Glutamatergic neuron (in vitro differentiated cells): ENCODE results near the gene GALNT2. TPM values are rescaled to one million over a fixed set of nuclear protein-coding genes. Genes with fewer than 3 reads are reported as not detected.

Source experiments
- DNase-seq: peaks from one replicate; pipeline ENCODE4 v3.0.0; 2022
- H3K27ac Mint-ChIP-seq: one replicate; pipeline ENCODE4 v1.8.0; 2020; ENCODE audit warnings: mild to moderate bottlenecking, mixed read lengths, inconsistent platforms; ENCODE audit not compliant: unreplicated experiment
- H3K27me3 Mint-ChIP-seq: one replicate; pipeline ENCODE4 v1.8.0; 2020; ENCODE audit warnings: mild to moderate bottlenecking, moderate library complexity, mixed read lengths, inconsistent platforms; ENCODE audit not compliant: unreplicated experiment
- H3K36me3 Mint-ChIP-seq: one replicate; pipeline ENCODE4 v1.8.0; 2020; ENCODE audit warnings: mild to moderate bottlenecking, mixed read lengths, inconsistent platforms; ENCODE audit not compliant: unreplicated experiment
- H3K4me1 Mint-ChIP-seq: one replicate; pipeline ENCODE4 v1.8.0; 2020; ENCODE audit warnings: mild to moderate bottlenecking, low read depth, mixed read lengths, inconsistent platforms; ENCODE audit not compliant: unreplicated experiment
- H3K4me3 Mint-ChIP-seq: one replicate; pipeline ENCODE4 v1.8.0; 2020; ENCODE audit warnings: mild to moderate bottlenecking, mixed read lengths, inconsistent platforms; ENCODE audit not compliant: unreplicated experiment
- H3K9me3 Mint-ChIP-seq: one replicate; pipeline ENCODE4 v1.8.0; 2020; ENCODE audit warnings: mild to moderate bottlenecking, moderate library complexity, mixed read lengths, inconsistent platforms; ENCODE audit not compliant: unreplicated experiment
- CTCF ChIP-seq: fragments of 200-600 bp; sonication (generic); IDR thresholded peaks from one replicate; pipeline ENCODE4 v1.5.0; 2021; ENCODE audit not compliant: partially characterized antibody, unreplicated experiment
- total RNA-seq: library from RNA; stranded (reverse); fragmentation: NEBNext Ultra II Directional; extraction: Animal tissue kit (Norgen Biotek cat#: 25700); gene quantifications from one replicate; pipeline ENCODE4 v1.2.1, GENCODE V29; 2021; ENCODE audit not compliant: unreplicated experiment

Gene GALNT2
- total RNA-seq, 1 donor from 2014 or later = 35.2 TPM

GRCh38 chr1:230157420-230158390 lies 90.7 kb downstream of the GALNT2 start:
- H3K4me3 Mint-ChIP-seq = no peak overlapping the region
- no peak for TF ChIP-seq CTCF
- peak overlapping the region; percentile 2 for H3K27ac Mint-ChIP-seq
- H3K4me1 Mint-ChIP-seq = peaks cover 17% of the 10 kb centered on the region
- no peaks in the 10 kb centered on the region for H3K27me3 Mint-ChIP-seq
- no peaks in the 10 kb centered on the region for H3K36me3 Mint-ChIP-seq
- DNase-seq = no peak
- peaks cover 1% of the 10 kb centered on the region for H3K9me3 Mint-ChIP-seq

DNA sequence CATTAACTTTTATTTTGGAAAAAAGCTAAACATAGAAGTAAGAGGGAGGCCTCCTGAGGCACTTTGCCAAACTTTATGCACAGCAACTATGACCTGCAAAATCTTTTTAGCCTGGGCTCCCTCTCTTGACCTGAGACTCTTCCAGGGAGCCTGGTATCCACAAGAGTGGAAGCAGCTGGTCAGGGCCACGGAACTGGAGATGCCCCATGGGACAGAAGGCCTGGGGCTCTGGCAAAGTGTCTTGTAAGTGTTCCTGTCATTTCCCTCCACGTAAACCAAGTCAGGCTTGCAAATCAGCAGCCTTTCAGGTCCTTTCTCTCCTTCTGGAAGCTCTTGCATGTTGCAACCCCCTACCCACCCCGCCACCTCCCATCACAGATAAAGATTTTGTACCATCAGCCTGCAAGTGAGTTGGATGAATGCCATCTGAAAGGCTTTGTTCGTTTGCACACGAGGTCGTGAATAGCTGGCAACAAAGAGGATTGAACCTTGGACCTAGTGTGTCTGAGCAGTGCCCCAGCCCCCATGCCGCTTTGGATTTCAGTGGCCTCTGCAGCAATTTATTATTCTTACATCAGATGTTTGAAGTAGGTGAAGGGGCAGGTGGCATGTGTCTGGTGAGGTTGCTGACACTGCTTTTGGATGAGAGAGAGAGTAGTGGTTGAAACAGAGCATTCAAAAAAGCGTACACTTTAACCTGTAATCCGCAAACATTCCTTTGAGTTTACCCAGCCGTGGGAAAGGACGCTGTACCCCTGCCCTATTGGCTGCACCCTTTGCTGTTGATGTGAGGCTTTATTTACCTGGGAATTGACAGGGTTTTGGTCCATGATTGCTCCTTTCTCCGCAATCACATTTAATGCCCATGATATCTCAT lies 91.6 kb downstream of the GALNT2 start:
- Mint-ChIP-seq H3K36me3 (no peaks in the 10 kb centered on the region), H3K27me3 (no peaks in the 10 kb centered on the region), H3K4me3 (no peak overlapping the region), H3K9me3 (peaks cover 1% of the 10 kb centered on the region), H3K27ac (peak overlapping the region; percentile 4), H3K4me1 (peaks cover 17% of the 10 kb centered on the region)
- no peak for TF ChIP-seq CTCF
- no peak for DNase-seq

DNA sequence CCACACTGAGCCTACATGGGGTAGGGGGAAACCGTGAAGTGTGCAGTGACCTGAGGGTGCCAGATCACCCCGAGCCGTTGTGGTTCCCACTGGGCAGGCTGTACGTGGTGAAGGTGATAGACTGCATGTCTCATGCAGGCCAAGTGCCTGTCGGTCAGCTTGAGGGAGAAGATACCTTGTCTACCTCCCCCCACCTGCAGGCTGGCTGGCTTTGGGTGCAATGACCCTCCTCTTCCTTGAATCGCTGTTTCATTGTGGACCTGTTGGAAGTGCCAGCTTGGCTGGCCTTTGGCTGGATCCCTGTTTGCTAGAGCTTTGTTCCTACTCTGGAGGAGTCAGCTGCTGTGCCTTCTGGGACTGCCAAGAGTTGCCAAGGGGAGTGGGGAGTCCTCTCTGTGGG lies 92.5 kb downstream of the GALNT2 start:
- H3K36me3 Mint-ChIP-seq = no peaks in the 10 kb centered on the region
- no peak for DNase-seq
- H3K9me3 Mint-ChIP-seq = peaks cover 1% of the 10 kb centered on the region
- TF ChIP-seq CTCF = no peak
- no peak overlapping the region for H3K4me3 Mint-ChIP-seq
- peaks cover 17% of the 10 kb centered on the region for H3K4me1 Mint-ChIP-seq
- no peaks in the 10 kb centered on the region for H3K27me3 Mint-ChIP-seq
- H3K27ac Mint-ChIP-seq = no peak overlapping the region

DNA sequence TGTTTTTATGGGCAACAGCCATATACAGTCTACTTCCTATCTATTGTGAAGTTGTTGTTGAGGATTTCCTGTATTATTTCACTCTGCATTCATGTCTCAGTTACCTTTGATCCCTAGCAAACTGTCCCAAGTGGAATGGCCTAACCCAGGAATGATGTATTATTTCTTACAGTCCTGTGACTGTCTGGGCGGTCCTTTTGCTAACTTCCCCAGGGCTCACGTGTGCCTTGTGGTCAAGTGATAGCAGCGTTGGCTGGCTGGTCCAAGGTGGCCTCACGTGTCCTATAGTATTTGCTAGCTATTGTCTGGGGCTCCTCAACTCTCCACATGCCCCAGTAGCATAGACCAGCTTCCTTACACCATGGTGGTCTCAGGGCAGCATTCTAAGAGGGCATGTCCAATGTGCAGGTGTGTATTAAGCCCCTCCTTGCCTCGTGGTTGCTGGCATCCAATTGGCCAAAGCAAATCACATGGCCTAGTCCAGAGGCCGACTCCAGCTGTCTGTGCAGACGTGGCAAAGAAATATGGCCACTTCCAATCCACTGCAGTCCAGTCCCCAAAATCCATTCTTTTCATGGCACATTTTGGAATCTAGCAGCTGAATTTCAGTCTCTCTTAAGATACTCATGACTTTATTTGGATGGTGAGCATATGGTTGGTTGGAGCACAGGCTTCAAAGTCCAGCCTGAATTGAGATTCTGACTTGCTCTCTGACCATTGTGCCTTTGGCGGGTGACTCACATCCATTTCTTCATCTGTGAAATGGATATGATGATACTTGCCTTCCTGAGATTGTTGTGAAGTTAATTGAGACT lies 94.1 kb downstream of the GALNT2 start:
- H3K9me3 Mint-ChIP-seq = peaks cover 1% of the 10 kb centered on the region
- DNase-seq = no peak
- no peaks in the 10 kb centered on the region for H3K36me3 Mint-ChIP-seq
- no peaks in the 10 kb centered on the region for H3K27me3 Mint-ChIP-seq
- no peak overlapping the region for H3K4me3 Mint-ChIP-seq
- H3K4me1 Mint-ChIP-seq = peaks cover 18% of the 10 kb centered on the region
- H3K27ac Mint-ChIP-seq = no peak overlapping the region
- no peak for TF ChIP-seq CTCF
